ENCODE measurements around the gene HABP2.

HABP2 gene

DNA sequence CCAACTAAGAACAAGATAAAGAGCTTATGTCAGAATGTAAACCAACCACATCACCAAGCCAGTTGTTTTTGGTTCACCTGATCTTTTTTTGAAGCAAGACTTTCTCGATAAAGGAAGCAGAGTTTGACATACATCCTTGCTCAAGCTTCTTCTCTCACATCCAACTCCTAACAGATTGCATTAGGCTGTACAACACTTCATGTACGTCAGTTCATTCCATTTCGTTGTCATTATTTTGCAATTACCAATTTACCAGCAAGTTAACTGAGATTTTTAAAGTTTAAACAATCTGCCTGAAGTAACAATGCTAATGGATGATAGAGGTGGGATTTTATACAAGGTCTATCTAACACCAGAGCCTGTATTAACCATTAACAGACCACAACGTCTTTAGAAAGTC lies 70.0 kb downstream of the HABP2 start:
- no peak overlapping the region for H3K4me3 ChIP-seq (ENCODE audit: low read length)
- no peak for DNase-seq (ENCODE audit: low read depth)
- TF ChIP-seq, protein P1, sequence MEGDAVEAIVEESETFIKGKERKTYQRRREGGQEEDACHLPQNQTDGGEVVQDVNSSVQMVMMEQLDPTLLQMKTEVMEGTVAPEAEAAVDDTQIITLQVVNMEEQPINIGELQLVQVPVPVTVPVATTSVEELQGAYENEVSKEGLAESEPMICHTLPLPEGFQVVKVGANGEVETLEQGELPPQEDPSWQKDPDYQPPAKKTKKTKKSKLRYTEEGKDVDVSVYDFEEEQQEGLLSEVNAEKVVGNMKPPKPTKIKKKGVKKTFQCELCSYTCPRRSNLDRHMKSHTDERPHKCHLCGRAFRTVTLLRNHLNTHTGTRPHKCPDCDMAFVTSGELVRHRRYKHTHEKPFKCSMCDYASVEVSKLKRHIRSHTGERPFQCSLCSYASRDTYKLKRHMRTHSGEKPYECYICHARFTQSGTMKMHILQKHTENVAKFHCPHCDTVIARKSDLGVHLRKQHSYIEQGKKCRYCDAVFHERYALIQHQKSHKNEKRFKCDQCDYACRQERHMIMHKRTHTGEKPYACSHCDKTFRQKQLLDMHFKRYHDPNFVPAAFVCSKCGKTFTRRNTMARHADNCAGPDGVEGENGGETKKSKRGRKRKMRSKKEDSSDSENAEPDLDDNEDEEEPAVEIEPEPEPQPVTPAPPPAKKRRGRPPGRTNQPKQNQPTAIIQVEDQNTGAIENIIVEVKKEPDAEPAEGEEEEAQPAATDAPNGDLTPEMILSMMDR (conservative IDR thresholded peaks at IDR 0.05; ENCODE audit: low read depth, low read length): no peak

DNA sequence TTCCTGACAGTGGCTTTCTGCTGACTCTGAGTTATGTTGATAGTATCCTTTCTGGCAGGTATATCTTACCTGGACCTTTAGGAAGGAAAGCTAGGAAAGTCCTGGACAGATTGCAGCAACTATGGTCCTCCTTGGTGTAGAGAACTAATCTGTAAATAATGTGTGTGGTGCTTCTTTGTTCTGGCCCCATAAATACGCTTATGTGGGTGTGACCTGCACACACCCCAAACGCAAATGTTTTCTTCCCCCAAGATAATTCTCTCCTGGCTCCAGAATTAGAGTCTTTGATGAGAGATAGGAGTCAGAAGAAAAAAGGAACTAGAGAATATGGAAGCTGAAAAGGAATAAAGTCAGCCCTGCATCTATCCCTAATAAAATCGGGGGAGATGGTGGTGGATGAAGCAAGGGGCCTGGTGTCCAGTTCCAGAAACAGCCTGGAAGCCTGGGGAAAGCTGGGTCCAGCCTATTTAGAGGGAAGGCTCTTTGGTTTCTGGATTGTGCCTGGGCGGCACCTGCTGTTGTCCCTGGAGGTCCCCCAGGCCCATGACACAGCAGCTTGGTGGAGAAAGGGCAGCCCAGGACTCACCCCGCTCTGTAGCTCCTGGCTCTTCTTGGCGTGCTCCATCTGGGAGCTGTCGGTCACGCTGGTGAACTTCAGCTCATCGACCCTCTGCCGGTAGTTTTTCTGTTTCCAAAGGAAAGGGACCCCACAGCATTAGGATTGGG lies 72.8 kb downstream of the HABP2 start:
- DNase-seq (ENCODE audit: low read depth): no peak
- TF ChIP-seq, protein P1 (conservative IDR thresholded peaks at IDR 0.05; ENCODE audit: low read depth, low read length): no peak
- H3K4me3 ChIP-seq (ENCODE audit: low read length): no peak overlapping the region

DNA sequence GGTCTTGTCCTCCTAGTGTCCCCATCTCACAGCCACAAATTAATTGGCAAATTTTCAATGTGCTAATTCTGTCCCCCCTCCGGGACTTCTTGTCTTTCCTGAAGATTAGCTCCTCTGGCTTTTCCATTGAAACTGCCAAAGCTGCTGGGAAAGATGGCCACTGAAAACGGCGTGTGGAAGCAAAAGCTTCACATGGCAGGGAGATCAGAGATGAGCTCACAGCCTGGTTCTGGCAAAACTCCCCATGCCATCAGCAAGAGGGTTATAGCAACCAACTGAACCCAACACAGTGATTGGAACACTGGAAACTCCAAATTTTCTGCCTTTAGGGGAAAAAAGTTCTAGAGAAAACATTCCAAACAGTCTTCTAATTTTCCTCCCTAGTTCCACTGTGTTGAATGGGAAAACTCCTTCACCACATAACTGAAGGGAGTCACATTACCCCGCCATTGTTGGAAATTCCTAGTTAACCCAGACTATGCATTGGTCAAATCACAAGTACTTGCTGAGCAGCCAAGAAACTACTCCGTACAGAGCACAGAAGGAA lies 74.0 kb downstream of the HABP2 start:
- TF ChIP-seq, protein P1 (conservative IDR thresholded peaks at IDR 0.05; ENCODE audit: low read depth, low read length): no peak
- H3K4me3 ChIP-seq (ENCODE audit: low read length): no peak overlapping the region
- no peak for DNase-seq (ENCODE audit: low read depth)

DNA sequence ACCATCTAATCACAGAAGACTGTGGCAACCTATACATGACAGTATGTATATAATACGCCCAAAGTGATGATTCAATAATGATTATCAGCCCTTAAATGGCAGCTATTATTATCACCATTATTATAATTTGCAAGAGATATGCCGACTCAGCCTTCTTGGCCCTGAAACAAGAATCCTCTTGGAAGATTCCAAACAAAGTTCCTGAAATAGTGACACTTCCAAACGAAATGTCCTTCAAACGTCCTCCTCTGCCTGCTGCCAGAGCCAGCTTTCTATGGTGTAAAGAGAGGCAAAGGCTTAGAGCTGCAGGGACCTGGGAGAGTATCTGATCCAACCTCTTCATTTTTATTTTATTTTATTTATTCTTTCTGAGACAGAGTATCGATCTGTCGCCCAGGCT lies 75.0 kb downstream of the HABP2 start:
- no peak overlapping the region for H3K4me3 ChIP-seq (ENCODE audit: low read length)
- TF ChIP-seq, protein P1 (conservative IDR thresholded peaks at IDR 0.05; ENCODE audit: low read depth, low read length): no peak
- no peak for DNase-seq (ENCODE audit: low read depth)

DNA sequence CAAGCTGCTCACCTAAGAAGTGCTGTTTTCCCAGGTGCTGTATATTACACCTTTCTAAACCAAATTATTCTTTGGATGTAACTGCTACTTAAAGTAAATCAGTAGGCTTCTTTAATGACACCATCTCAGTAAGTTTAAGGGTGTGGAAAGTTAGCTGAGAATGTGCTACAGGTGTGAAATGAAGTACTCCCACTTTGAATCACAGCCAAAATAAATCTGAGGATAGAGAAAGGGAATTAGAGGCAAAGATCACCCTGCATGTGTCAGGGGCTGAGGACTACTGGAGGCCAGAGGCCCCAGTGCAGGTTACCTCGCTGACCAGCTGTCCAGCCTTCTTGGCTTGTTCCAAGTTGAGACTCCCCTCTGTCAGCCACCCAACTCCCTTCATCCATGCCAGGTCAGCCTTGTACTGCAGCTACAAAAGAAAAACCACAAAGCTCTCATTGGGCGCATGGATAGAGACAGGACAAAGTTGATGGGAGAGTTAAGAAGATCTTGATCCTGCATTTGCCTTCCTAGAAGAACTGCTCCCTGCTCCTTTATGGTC lies 75.8 kb downstream of the HABP2 start:
- TF ChIP-seq, protein P1 (conservative IDR thresholded peaks at IDR 0.05; ENCODE audit: low read depth, low read length): no peak
- H3K4me3 ChIP-seq (ENCODE audit: low read length): no peak overlapping the region
- no peak for DNase-seq (ENCODE audit: low read depth)

DNA sequence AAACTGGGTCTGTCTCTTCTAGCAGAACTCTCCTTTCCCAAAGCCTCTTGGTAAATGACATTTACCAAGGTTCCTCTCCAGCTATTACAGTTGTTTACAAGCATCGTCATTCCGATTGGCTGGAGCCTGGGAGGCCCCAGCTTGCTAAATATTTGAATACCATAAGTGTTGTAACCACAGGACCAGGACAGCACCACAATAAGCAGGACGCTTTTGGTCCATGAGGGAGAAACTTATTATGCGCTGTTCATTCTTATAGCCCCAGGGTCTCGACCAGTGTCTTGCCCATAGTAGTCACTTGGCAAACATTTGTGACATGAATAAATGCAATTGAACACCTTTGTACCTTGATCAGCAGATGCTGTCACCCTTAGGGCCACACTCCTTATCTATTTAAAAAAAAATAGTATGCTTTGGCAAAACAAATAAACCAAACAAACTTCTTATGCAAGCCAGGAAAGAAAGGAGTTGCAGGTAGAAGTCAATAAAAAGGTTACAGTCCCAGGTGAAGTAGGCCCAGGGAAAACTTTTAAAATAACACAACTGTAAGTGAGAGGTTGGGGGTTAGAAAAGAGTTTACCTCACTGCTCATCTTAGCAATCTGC lies 78.2 kb downstream of the HABP2 start:
- TF ChIP-seq, protein P1 (conservative IDR thresholded peaks at IDR 0.05; ENCODE audit: low read depth, low read length): no peak
- H3K4me3 ChIP-seq (ENCODE audit: low read length): no peak overlapping the region
- no peak for DNase-seq (ENCODE audit: low read depth)
